Lower leg skin (tissue), 4 donors: ENCODE measurements around the gene ESPL1. TPM values are rescaled to one million over a fixed set of nuclear protein-coding genes. Genes with fewer than 3 reads are reported as not detected.

Experiments
- DNase-seq, 2 donors: peaks; one replicate each; pipeline ENCODE4 v3.0.0-alpha.2; 2019; ENCODE audit warnings: low spot score in 2 of 2
- H3K4me3 ChIP-seq: fragments of 200-600 bp; sonication (generic); 2 replicates; pipeline ENCODE4 v1.5.1; 2017; ENCODE audit warnings: mild to moderate bottlenecking, low read depth; ENCODE audit not compliant: poor library complexity, severe bottlenecking
- POLR2A ChIP-seq, 2 donors: fragments of 450-650 bp; IDR thresholded peaks; one replicate each; pipeline ENCODE4 v1.6.1; 2016 to 2017; ENCODE audit warnings: antibody characterized with exemption in 2 of 2, mild to moderate bottlenecking in 1 of 2, moderate library complexity in 1 of 2
- WGBS, 2 donors: methylation state at CpG; one replicate each; pipeline ENCODE4 v1.1.5; 2018; 5-methylcytosine and 5-hydroxymethylcytosine counted together
- intact Hi-C: fragments of 100-400 bp; cut with DNase I; formaldehyde crosslinking; loops from one replicate; pipeline ENCODE4 v1.15.0; 2023; ENCODE audit warnings: low total_unique reads
- total RNA-seq, 4 donors: library from RNA; depleted of rRNA; stranded (reverse); fragments of >200 nt; gene quantifications; one replicate each; pipeline ENCODE4 v1.1.0, GENCODE V29; 2016
- TF ChIP-seq, protein P1 (sequence below), 3 donors: fragments of 450-650 bp; IDR thresholded peaks; one replicate each; pipeline ENCODE4 v1.5.1; 2016; ENCODE audit warnings: antibody characterized with exemption in 3 of 3, mild to moderate bottlenecking in 3 of 3, moderate library complexity in 2 of 3

The ESPL1 gene
- total RNA-seq, 4 donors from 2014 or later, result 4.7 to 13.6 (median 5.8) TPM

DNA sequence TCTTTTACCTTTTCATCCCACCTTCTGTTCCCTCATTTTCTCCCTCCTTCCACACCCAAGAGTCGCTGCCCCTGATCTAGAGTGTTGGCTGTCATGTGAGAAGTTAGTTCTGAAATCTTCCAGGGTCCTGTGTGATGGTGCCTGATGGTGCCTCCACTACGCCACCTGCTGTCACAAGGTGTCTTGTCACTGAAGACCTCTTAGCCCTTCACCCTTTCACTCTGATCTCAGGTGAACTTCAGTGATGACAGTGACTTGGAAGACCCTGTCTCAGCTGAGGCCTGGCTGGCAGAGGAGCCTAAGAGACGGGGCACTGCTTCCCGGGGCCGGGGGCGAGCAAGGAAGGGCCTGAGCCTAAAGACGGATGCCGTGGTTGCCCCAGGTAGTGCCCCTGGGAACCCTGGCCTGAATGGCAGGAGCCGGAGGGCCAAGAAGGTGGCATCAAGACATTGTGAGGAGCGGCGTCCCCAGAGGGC is 19.7 kb downstream of the ESPL1 start:
- WGBS, 2 donors, result 75 to 79% methylated on average over 11 of the region's 11 CpGs
- no peak for TF ChIP-seq POLR2A (IDR thresholded peaks at IDR 0.05)
- TF ChIP-seq, protein P1, sequence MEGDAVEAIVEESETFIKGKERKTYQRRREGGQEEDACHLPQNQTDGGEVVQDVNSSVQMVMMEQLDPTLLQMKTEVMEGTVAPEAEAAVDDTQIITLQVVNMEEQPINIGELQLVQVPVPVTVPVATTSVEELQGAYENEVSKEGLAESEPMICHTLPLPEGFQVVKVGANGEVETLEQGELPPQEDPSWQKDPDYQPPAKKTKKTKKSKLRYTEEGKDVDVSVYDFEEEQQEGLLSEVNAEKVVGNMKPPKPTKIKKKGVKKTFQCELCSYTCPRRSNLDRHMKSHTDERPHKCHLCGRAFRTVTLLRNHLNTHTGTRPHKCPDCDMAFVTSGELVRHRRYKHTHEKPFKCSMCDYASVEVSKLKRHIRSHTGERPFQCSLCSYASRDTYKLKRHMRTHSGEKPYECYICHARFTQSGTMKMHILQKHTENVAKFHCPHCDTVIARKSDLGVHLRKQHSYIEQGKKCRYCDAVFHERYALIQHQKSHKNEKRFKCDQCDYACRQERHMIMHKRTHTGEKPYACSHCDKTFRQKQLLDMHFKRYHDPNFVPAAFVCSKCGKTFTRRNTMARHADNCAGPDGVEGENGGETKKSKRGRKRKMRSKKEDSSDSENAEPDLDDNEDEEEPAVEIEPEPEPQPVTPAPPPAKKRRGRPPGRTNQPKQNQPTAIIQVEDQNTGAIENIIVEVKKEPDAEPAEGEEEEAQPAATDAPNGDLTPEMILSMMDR (IDR thresholded peaks at IDR 0.05), result peak in 1 of 3 donors; percentile 23
- intact Hi-C loops, result no loop called here
- DNase-seq, result peak; percentile 46 to 92
- no peak overlapping the region for H3K4me3 ChIP-seq

DNA sequence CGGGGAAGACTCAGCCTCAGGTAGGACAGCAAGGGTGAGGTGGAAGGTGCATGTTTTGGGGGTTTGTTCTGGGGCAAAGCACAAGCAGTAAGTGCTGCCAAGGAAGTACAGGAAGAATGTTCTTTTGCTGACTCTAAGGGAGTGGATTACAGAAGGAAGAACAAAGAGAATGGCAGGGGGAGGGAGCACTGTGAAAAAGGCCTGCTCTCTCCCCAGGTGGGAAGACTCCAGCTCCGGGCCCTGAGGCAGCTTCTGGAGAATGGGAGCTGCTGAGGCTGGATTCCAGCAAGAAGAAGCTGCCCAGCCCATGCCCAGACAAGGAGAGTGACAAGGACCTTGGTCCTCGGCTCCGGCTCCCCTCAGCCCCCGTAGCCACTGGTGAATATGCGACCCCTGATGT is 20.2 kb downstream of the ESPL1 start:
- DNase-seq, result no peak
- TF ChIP-seq, protein P1 (IDR thresholded peaks at IDR 0.05), result no peak
- no peak for TF ChIP-seq POLR2A (IDR thresholded peaks at IDR 0.05)
- 75 to 80% methylated on average over 6 of the region's 6 CpGs for WGBS, 2 donors
- intact Hi-C loops, result no loop called here
- no peak overlapping the region for H3K4me3 ChIP-seq

DNA sequence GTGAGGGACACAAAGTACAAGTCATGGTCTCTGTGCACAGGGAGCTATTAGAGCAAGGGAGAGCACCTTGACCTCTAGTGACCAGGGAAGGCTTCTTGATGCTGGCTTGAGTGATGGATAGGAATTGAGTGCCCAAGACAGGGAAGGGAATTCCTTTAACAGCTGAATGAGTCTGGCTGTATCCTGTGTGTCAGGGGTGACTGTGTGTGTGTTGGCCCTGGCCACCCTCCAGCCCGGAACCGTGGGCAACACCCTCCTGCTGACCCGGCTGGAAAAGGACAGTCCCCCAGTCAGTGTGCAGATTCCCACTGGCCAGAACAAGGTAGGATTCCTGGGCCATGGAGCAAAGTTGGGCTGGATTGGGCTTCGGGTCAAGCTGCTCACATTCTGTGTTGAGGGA is 21.8 kb downstream of the ESPL1 start:
- WGBS, 2 donors, result 81 to 89% methylated on average over 4 of the region's 4 CpGs
- DNase-seq, result no peak
- H3K4me3 ChIP-seq, result no peak overlapping the region
- TF ChIP-seq, protein P1 (IDR thresholded peaks at IDR 0.05), result no peak
- no peak for TF ChIP-seq POLR2A (IDR thresholded peaks at IDR 0.05)
- intact Hi-C loops, result loop anchor here (5.0 kb wide), 1 partner anchor 78 kb away; no protein-coding TSS in a partner anchor

DNA sequence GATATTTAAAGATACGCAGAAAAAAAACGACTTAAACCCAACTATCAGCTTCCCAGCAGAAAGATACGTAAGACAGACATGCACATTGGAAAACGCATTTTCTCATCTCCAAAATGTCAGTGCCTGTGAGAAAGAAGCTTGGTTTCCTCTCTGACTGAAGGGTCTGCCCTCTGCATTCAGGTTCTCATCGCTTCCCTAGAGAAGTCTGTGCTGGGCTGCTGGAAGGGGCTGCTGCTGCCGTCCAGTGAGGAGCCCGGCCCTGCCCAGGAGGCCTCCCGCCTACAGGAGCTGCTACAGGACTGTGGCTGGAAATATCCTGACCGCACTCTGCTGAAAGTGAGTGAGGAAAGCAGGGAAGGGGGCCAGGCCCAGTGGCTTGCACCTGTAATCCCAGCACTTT is 22.6 kb downstream of the ESPL1 start:
- H3K4me3 ChIP-seq, result no peak overlapping the region
- intact Hi-C loops, result loop anchor here (5.0 kb wide), 1 partner anchor 78 kb away; no protein-coding TSS in a partner anchor
- DNase-seq, result no peak
- TF ChIP-seq, protein P1 (IDR thresholded peaks at IDR 0.05), result no peak
- no peak for TF ChIP-seq POLR2A (IDR thresholded peaks at IDR 0.05)
- 91 to 94% methylated on average over 9 of the region's 9 CpGs for WGBS, 2 donors

DNA sequence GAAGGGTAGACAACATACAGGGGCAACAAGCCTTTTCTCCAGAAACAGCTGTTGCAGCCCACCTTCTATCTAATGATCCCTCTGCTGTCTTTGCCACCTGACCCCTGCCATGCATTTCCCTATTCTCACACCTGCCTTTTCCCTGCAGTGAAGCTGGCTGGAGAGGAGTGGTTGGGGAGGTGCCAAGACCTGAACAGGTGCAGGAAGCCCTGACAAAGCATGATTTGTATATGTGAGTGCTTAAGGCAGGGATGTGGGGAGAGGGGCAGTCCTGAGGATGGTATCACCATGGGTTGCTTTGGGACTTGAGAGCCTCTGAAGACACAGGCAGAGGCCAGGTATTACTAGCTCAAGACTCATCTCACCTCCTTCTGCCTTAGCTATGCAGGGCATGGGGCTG is 24.3 kb downstream of the ESPL1 start:
- no peak for TF ChIP-seq POLR2A (IDR thresholded peaks at IDR 0.05)
- TF ChIP-seq, protein P1 (IDR thresholded peaks at IDR 0.05), result no peak
- DNase-seq, result no peak
- intact Hi-C loops, result loop anchor here (5.0 kb wide), 1 partner anchor 80 kb away; no protein-coding TSS in a partner anchor
- H3K4me3 ChIP-seq, result no peak overlapping the region
